HEK293 (cell line): Measurements from ENCODE around the gene RBM42.

ENCODE experiments used
- CTCF ChIA-PET: fragments of 350-600 bp; formaldehyde crosslinking; extraction: SDS; loops from one replicate; lab custom pipeline; 2021; ENCODE audit warnings: antibody characterized with exemption; lab: Yijun Ruan, JAX
- POLR2A ChIA-PET: fragments of 300-600 bp; formaldehyde crosslinking; extraction: SDS; loops from one replicate; lab custom pipeline; 2020; ENCODE audit warnings: antibody characterized with exemption, inconsistent platforms; lab: Yijun Ruan, JAX
- H3K27ac ChIP-seq: fragments of 200-500 bp; sonication (Bioruptor generic); 2 replicates; pipeline ENCODE4 v1.5.1; 2014; ENCODE audit warnings: low read depth, low read length, control low read depth, inconsistent platforms; ENCODE audit errors: extremely low read depth
- H3K36me3 ChIP-seq, 2 experiments: fragments of 200-500 bp in 1 of 2; sonication (Bioruptor generic) in 1 of 2; 1 replicate in 1 of 2; 2 replicates in 1 of 2; pipeline ENCODE4 v1.5.1; 2014 to 2017; ENCODE audit warnings: inconsistent platforms in 2 of 2, low read length in 2 of 2; ENCODE audit not compliant: control insufficient read depth in 2 of 2, insufficient read depth in 1 of 2
- H3K4me1 ChIP-seq: fragments of 200-500 bp; sonication (Bioruptor generic); 2 replicates; pipeline ENCODE4 v1.5.1; 2014; ENCODE audit warnings: mild to moderate bottlenecking, low read length, inconsistent platforms; ENCODE audit not compliant: control insufficient read depth, insufficient read depth
- H3K4me3 ChIP-seq: 2 replicates; pipeline ENCODE4 v1.5.1; 2011; ENCODE audit warnings: low read depth, mild to moderate bottlenecking, control low read depth, low read length, moderate library complexity
- H3K9me3 ChIP-seq: fragments of 200-500 bp; sonication (Bioruptor generic); 2 replicates; pipeline ENCODE4 v1.5.1; 2014; ENCODE audit warnings: low read depth, low read length, inconsistent platforms; ENCODE audit not compliant: control insufficient read depth, insufficient read depth
- GLI4 ChIP-seq: fragments of 450-650 bp; formaldehyde crosslinking; IDR thresholded peaks from 2 replicates; pipeline ENCODE4 v1.5.1; 2016; ENCODE audit warnings: missing biosample characterization, missing genetic modification characterization
- GLIS1 ChIP-seq: fragments of 450-650 bp; formaldehyde crosslinking; IDR thresholded peaks from 2 replicates; pipeline ENCODE4 v1.5.1; 2016; ENCODE audit warnings: missing biosample characterization, missing genetic modification characterization
- KLF17 ChIP-seq: fragments of 450-650 bp; formaldehyde crosslinking; IDR thresholded peaks from 2 replicates; pipeline ENCODE4 v1.5.1; 2016; ENCODE audit warnings: missing biosample characterization, missing genetic modification characterization
- PRDM1 ChIP-seq: fragments of 450-650 bp; formaldehyde crosslinking; IDR thresholded peaks from 2 replicates; pipeline ENCODE4; 2016; ENCODE audit warnings: missing biosample characterization, missing genetic modification characterization
- SCRT1 ChIP-seq: fragments of 450-650 bp; formaldehyde crosslinking; IDR thresholded peaks from 2 replicates; pipeline ENCODE4 v1.5.1; 2016; ENCODE audit warnings: missing biosample characterization, missing genetic modification characterization, borderline replicate concordance
- SCRT2 ChIP-seq: fragments of 450-650 bp; formaldehyde crosslinking; IDR thresholded peaks from 2 replicates; pipeline ENCODE4 v1.5.1; 2016; ENCODE audit warnings: missing biosample characterization, missing genetic modification characterization
- TSHZ1 ChIP-seq: fragments of 450-650 bp; formaldehyde crosslinking; IDR thresholded peaks from 2 replicates; pipeline ENCODE4 v1.5.1; 2016; ENCODE audit warnings: missing biosample characterization, missing genetic modification characterization, borderline replicate concordance
- ZNF19 ChIP-seq: fragments of 450-650 bp; formaldehyde crosslinking; IDR thresholded peaks from 2 replicates; pipeline ENCODE4; 2016; ENCODE audit warnings: missing biosample characterization, missing genetic modification characterization, low read depth
- ZNF366 ChIP-seq: fragments of 450-650 bp; formaldehyde crosslinking; conservative IDR thresholded peaks from 2 replicates; pipeline ENCODE4 v1.5.1; 2016; ENCODE audit warnings: missing biosample characterization, missing genetic modification characterization
- ZNF558 ChIP-seq: fragments of 450-650 bp; formaldehyde crosslinking; IDR thresholded peaks from 2 replicates; pipeline ENCODE4 v1.5.1; 2016; ENCODE audit warnings: missing biosample characterization, missing genetic modification characterization
- ZNF596 ChIP-seq: fragments of 450-650 bp; IDR thresholded peaks from 2 replicates; pipeline ENCODE4 v1.5.0; 2018; ENCODE audit warnings: missing biosample characterization, mild to moderate bottlenecking, missing genetic modification characterization, moderate library complexity
- ZNF768 ChIP-seq: fragments of 450-650 bp; formaldehyde crosslinking; IDR thresholded peaks from 2 replicates; pipeline ENCODE4 v1.5.1; 2018; ENCODE audit warnings: missing biosample characterization, mild to moderate bottlenecking, missing genetic modification characterization
- TF ChIP-seq, protein P1 (sequence below): fragments of 450-650 bp; formaldehyde crosslinking; IDR thresholded peaks from 2 replicates; pipeline ENCODE4 v1.5.1; 2016; ENCODE audit warnings: missing biosample characterization, missing genetic modification characterization
- TF ChIP-seq, protein P2 (sequence below): fragments of 450-650 bp; formaldehyde crosslinking; IDR thresholded peaks from 2 replicates; pipeline ENCODE4 v1.5.1; 2016; ENCODE audit warnings: missing biosample characterization, missing genetic modification characterization

Gene RBM42

GRCh38 chr19:35655600-35655999, 26.8 kb downstream of the RBM42 start:
- Histone ChIP-seq H3K4me1 (no peaks in the 10 kb centered on the region), H3K36me3 (peaks cover 77 to 98% of the 10 kb centered on the region in 2 experiments), H3K4me3 (no peak overlapping the region), H3K27ac (peak overlapping the region; percentile 9; the same call in 1 of the 2 replicates), H3K9me3 (no peaks in the 10 kb centered on the region; the same call in 1 of the 2 replicates)
- POLR2A ChIA-PET, result interaction anchor here (0.7 to 2.6 kb wide), 4 partner anchors 8 to 37 kb away, joined by 3 to 26 read pairs (median 4); partner anchors contain the start of gene COX6B1
- peak; percentile 98 for TF ChIP-seq PRDM1 (tag by site-specific recombination)
- peak; percentile 98 for TF ChIP-seq ZNF596 (tag by site-specific recombination)
- TF ChIP-seq TSHZ1 (tag by site-specific recombination), result no peak
- TF ChIP-seq GLI4, result no peak
- TF ChIP-seq ZNF366, result 0 out of 2 replicates have a peak, but pooled peaks have one; percentile 46
- CTCF ChIA-PET, result interaction anchor here (0.7 to 2.0 kb wide), 6 partner anchors 18 to 611 kb away, joined by 3 to 8 read pairs (median 4); no protein-coding TSS in a partner anchor

DNA sequence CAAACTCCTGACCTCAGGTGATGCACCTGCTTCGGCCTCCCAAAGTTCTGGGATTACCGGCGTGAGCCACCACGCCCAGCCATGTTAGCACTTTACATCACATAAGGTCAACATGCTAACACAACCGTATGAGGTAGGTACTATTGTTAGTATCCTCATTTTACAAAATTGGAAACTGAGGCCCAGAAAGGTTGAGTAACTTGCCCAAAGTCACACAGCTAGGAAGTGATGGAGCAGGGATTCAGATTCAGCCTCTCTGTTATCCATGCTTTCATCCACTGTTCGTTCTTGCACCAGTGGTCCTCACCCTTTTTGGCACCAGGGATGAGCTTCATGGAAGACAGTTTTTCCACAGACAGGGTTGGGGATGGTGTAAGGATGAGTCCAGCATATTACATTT, 27.9 kb downstream of the RBM42 start:
- TF ChIP-seq KLF17 (0 out of 2 replicates have a peak, but pooled peaks have one; percentile 20), GLIS1 (tag by site-specific recombination) (no peak), ZNF768 (tag by site-specific recombination) (peak; percentile 93; the same call in 1 of the 2 replicates)
- CTCF ChIA-PET, result interaction anchor here (1.0 to 2.4 kb wide), 7 partner anchors 17 to 612 kb away, joined by 3 to 8 read pairs (median 6); no protein-coding TSS in a partner anchor
- H3K27ac ChIP-seq, result no peak overlapping the region
- no peaks in the 10 kb centered on the region for H3K4me1 ChIP-seq
- H3K9me3 ChIP-seq, result no peaks in the 10 kb centered on the region; the same call in 1 of the 2 replicates
- POLR2A ChIA-PET, result interaction anchor here (0.6 to 2.6 kb wide), 5 partner anchors 9 to 1168 kb away, joined by 3 to 26 read pairs (median 4); partner anchors contain the start of genes ATP4A and COX6B1
- H3K36me3 ChIP-seq, result peaks cover 71 to 87% of the 10 kb centered on the region in 2 experiments
- no peak overlapping the region for H3K4me3 ChIP-seq

DNA sequence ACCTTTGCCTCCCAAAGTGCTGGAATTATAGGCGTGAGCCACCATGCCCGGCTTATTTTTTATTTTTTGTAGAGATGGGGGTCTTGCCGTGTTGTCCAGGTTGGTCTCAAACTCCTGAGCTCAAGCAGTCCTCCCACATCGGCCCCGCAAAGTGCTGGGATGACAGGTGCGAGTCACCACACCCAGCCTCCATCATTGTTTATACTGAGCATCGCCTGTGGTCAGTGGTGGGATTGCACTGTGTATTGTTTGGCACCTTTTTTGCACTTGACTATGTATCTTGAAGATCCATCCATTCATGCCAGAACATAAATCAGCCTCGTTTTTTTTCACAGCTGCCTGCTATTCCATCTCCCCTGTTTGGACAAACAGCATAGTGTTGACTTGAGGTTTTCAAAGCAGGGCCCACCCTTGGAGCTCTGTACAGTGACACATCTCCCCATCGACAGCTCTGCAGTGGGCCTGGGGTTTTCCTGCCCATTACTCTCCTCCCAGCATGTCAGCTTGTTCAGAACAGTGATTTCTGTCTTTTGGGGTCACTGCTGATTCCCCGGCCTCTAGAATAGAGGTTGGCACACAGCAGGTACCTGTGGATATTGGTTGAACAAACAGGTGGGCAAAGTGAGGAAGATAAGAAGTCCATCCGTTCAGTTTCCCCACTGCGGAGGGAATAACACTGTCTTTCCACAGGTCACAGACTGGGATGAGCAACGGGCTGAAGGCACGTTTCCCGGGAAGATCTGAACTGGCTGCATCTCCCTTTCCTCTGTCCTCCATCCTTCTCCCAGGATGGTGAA, 29.3 kb downstream of the RBM42 start:
- no peaks in the 10 kb centered on the region; the same call in 1 of the 2 replicates for H3K9me3 ChIP-seq
- CTCF ChIA-PET, result interaction anchor here (0.6 to 2.4 kb wide), 9 partner anchors 10 to 240 kb away, joined by 3 to 8 read pairs (median 4); partner anchors contain the start of gene COX6B1
- POLR2A ChIA-PET, result interaction anchor here (0.6 to 2.6 kb wide), 7 partner anchors 9 to 212 kb away, joined by 3 to 26 read pairs (median 4); partner anchors contain the start of genes ATP4A and COX6B1
- no peaks in the 10 kb centered on the region for H3K4me1 ChIP-seq
- H3K27ac ChIP-seq, result no peak overlapping the region
- H3K4me3 ChIP-seq, result no peak overlapping the region
- TF ChIP-seq ZNF19 (tag by site-specific recombination) (no peak), SCRT2 (tag by site-specific recombination) (peak; percentile 84), SCRT1 (tag by site-specific recombination) (peak; percentile 95), ZNF558 (tag by site-specific recombination) (no peak)
- TF ChIP-seq, protein P1, sequence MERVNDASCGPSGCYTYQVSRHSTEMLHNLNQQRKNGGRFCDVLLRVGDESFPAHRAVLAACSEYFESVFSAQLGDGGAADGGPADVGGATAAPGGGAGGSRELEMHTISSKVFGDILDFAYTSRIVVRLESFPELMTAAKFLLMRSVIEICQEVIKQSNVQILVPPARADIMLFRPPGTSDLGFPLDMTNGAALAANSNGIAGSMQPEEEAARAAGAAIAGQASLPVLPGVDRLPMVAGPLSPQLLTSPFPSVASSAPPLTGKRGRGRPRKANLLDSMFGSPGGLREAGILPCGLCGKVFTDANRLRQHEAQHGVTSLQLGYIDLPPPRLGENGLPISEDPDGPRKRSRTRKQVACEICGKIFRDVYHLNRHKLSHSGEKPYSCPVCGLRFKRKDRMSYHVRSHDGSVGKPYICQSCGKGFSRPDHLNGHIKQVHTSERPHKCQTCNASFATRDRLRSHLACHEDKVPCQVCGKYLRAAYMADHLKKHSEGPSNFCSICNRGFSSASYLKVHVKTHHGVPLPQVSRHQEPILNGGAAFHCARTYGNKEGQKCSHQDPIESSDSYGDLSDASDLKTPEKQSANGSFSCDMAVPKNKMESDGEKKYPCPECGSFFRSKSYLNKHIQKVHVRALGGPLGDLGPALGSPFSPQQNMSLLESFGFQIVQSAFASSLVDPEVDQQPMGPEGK (tag by site-specific recombination), result no peak
- TF ChIP-seq, protein P2, sequence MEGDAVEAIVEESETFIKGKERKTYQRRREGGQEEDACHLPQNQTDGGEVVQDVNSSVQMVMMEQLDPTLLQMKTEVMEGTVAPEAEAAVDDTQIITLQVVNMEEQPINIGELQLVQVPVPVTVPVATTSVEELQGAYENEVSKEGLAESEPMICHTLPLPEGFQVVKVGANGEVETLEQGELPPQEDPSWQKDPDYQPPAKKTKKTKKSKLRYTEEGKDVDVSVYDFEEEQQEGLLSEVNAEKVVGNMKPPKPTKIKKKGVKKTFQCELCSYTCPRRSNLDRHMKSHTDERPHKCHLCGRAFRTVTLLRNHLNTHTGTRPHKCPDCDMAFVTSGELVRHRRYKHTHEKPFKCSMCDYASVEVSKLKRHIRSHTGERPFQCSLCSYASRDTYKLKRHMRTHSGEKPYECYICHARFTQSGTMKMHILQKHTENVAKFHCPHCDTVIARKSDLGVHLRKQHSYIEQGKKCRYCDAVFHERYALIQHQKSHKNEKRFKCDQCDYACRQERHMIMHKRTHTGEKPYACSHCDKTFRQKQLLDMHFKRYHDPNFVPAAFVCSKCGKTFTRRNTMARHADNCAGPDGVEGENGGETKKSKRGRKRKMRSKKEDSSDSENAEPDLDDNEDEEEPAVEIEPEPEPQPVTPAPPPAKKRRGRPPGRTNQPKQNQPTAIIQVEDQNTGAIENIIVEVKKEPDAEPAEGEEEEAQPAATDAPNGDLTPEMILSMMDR, result peak; percentile 27; the same call in 1 of the 2 replicates
- peaks cover 65 to 81% of the 10 kb centered on the region in 2 experiments for H3K36me3 ChIP-seq
